ENCODE results near the gene MMUT.

- TF ChIP-seq, protein P1, sequence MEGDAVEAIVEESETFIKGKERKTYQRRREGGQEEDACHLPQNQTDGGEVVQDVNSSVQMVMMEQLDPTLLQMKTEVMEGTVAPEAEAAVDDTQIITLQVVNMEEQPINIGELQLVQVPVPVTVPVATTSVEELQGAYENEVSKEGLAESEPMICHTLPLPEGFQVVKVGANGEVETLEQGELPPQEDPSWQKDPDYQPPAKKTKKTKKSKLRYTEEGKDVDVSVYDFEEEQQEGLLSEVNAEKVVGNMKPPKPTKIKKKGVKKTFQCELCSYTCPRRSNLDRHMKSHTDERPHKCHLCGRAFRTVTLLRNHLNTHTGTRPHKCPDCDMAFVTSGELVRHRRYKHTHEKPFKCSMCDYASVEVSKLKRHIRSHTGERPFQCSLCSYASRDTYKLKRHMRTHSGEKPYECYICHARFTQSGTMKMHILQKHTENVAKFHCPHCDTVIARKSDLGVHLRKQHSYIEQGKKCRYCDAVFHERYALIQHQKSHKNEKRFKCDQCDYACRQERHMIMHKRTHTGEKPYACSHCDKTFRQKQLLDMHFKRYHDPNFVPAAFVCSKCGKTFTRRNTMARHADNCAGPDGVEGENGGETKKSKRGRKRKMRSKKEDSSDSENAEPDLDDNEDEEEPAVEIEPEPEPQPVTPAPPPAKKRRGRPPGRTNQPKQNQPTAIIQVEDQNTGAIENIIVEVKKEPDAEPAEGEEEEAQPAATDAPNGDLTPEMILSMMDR (IDR thresholded peaks at IDR 0.05; ENCODE audit: insufficient read depth, low read depth, low read length): no peak
- no peak for TF ChIP-seq EZH2 (IDR thresholded peaks at IDR 0.05; ENCODE audit: insufficient read depth, low read length)
Observed at GRCh38 chr6:49504666-49505065, 41.6 kb upstream of the MMUT start.
